Nephron progenitor cell (in vitro differentiated cells): ENCODE measurements around the gene DYNLT5.

Experiments used
- DNase-seq: peaks from one replicate; pipeline ENCODE4 v3.0.0; 2021
- H3K27ac Mint-ChIP-seq: 2 replicates; pipeline ENCODE4 v1.8.0; 2021; ENCODE audit warnings: mild to moderate bottlenecking, moderate library complexity, mixed read lengths
- H3K27me3 Mint-ChIP-seq: 2 replicates; pipeline ENCODE4 v1.8.0; 2021; ENCODE audit warnings: mild to moderate bottlenecking, low read depth, mixed read lengths; ENCODE audit not compliant: poor library complexity
- H3K36me3 Mint-ChIP-seq: 2 replicates; pipeline ENCODE4 v1.8.0; 2021; ENCODE audit warnings: low read depth, mixed read lengths
- H3K4me1 Mint-ChIP-seq: 2 replicates; pipeline ENCODE4 v1.8.0; 2021; ENCODE audit warnings: mixed read lengths
- H3K4me3 Mint-ChIP-seq: 2 replicates; pipeline ENCODE4 v1.8.0; 2021; ENCODE audit warnings: mild to moderate bottlenecking, moderate library complexity, mixed read lengths
- H3K9me3 Mint-ChIP-seq: 2 replicates; pipeline ENCODE4 v1.8.0; 2021; ENCODE audit warnings: mild to moderate bottlenecking, moderate library complexity, mixed read lengths
- TF ChIP-seq, protein P1 (sequence below): fragments of 200-600 bp; sonication (generic); IDR thresholded peaks from 2 replicates; pipeline ENCODE4 v1.5.0; 2021; ENCODE audit warnings: antibody characterized with exemption

Gene DYNLT5

GRCh38 chr1:66809245-66809644 is 57.0 kb downstream of the DYNLT5 start:
- DNase-seq = no peak
- Mint-ChIP-seq H3K27ac (no peak overlapping the region), H3K36me3 (no peaks in the 10 kb centered on the region), H3K9me3 (no peaks in the 10 kb centered on the region), H3K4me1 (no peaks in the 10 kb centered on the region), H3K4me3 (no peak overlapping the region), H3K27me3 (peaks cover 5% of the 10 kb centered on the region)
- TF ChIP-seq, protein P1, sequence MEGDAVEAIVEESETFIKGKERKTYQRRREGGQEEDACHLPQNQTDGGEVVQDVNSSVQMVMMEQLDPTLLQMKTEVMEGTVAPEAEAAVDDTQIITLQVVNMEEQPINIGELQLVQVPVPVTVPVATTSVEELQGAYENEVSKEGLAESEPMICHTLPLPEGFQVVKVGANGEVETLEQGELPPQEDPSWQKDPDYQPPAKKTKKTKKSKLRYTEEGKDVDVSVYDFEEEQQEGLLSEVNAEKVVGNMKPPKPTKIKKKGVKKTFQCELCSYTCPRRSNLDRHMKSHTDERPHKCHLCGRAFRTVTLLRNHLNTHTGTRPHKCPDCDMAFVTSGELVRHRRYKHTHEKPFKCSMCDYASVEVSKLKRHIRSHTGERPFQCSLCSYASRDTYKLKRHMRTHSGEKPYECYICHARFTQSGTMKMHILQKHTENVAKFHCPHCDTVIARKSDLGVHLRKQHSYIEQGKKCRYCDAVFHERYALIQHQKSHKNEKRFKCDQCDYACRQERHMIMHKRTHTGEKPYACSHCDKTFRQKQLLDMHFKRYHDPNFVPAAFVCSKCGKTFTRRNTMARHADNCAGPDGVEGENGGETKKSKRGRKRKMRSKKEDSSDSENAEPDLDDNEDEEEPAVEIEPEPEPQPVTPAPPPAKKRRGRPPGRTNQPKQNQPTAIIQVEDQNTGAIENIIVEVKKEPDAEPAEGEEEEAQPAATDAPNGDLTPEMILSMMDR = no peak

- H3K27ac Mint-ChIP-seq = no peak overlapping the region
- H3K4me3 Mint-ChIP-seq = no peak overlapping the region
- TF ChIP-seq, protein P1 = no peak
- no peaks in the 10 kb centered on the region for H3K9me3 Mint-ChIP-seq
- DNase-seq = no peak
- H3K4me1 Mint-ChIP-seq = no peaks in the 10 kb centered on the region
- peaks cover 5% of the 10 kb centered on the region for H3K27me3 Mint-ChIP-seq
- no peaks in the 10 kb centered on the region for H3K36me3 Mint-ChIP-seq
Measured at GRCh38 chr1:66809736-66810326, 57.6 kb downstream of the DYNLT5 start.

GRCh38 chr1:66824771-66825170 is 72.5 kb downstream of the DYNLT5 start:
- H3K4me3 Mint-ChIP-seq = no peak overlapping the region
- no peaks in the 10 kb centered on the region for H3K4me1 Mint-ChIP-seq
- H3K27ac Mint-ChIP-seq = no peak overlapping the region
- H3K27me3 Mint-ChIP-seq = no peaks in the 10 kb centered on the region
- peaks cover 12% of the 10 kb centered on the region for H3K9me3 Mint-ChIP-seq
- DNase-seq = no peak
- peaks cover 11% of the 10 kb centered on the region for H3K36me3 Mint-ChIP-seq
- TF ChIP-seq, protein P1 = no peak
